B cell (primary cell): ENCODE measurements around the gene SRXN1. TPM values are rescaled to one million over a fixed set of nuclear protein-coding genes. Genes with fewer than 3 reads are reported as not detected.

Source experiments
- ATAC-seq: fragments of 200-7000 bp; cut with Tn5 transposase; one replicate; pipeline ENCODE4 v1.10.0; 2021; ENCODE audit warnings: low read depth, mild to moderate bottlenecking, moderate number of reproducible peaks, moderate library complexity
- CTCF ChIA-PET: fragments of 350-600 bp; sonication (Branson Sonifier 250); formaldehyde crosslinking; loops from one replicate; lab custom pipeline; 2021; ENCODE audit warnings: antibody characterized with exemption, inconsistent platforms; lab: Charles Lee
- POLR2A ChIA-PET: fragments of 350-600 bp; sonication (Branson Sonifier 250); formaldehyde crosslinking; loops from one replicate; lab custom pipeline; 2021; ENCODE audit warnings: antibody characterized with exemption; lab: Charles Lee
- DNase-seq: peaks from one replicate; pipeline ENCODE4 v3.0.0; 2013
- H2AFZ ChIP-seq: 2 replicates; pipeline ENCODE4 v1.6.1; 2012; ENCODE audit warnings: mild to moderate bottlenecking, low read depth, low read length; ENCODE audit not compliant: insufficient read depth, poor library complexity, severe bottlenecking
- H3K27ac ChIP-seq, 2 donors: 1 replicate in 1 of 2; 2 replicates in 1 of 2; pipeline ENCODE4 v1.5.1; 2012 to 2013; ENCODE audit warnings: low read length in 2 of 2, mild to moderate bottlenecking in 2 of 2, moderate library complexity in 1 of 2
- H3K27me3 ChIP-seq, 4 experiments: fragments of 200-600 bp in 1 of 4; sonication (generic) in 1 of 4; replicated peaks in 1 of 4; 1 replicate in 2 of 4; 2 replicates in 2 of 4; pipeline versions ENCODE4 v1.6.1 to v1.7.0; 2013 to 2016; ENCODE audit warnings: low read length in 3 of 4, mild to moderate bottlenecking in 2 of 4, mixed read lengths in 1 of 4, moderate library complexity in 1 of 4; ENCODE audit not compliant: insufficient read depth in 4 of 4, control insufficient read depth in 3 of 4; ENCODE audit errors: control extremely low read depth in 1 of 4
- H3K36me3 ChIP-seq, 2 experiments: replicated peaks in 1 of 2; 1 replicate in 1 of 2; 2 replicates in 1 of 2; pipeline versions ENCODE4 v1.6.1 to v1.7.1; 2013; ENCODE audit warnings: low read length in 1 of 2; ENCODE audit not compliant: insufficient read depth in 2 of 2, control insufficient read depth in 1 of 2; ENCODE audit errors: control extremely low read depth in 1 of 2, extremely low read depth in 1 of 2
- H3K4me1 ChIP-seq, 2 donors: fragments of 200-600 bp in 1 of 2; sonication (generic) in 1 of 2; 1 replicate in 1 of 2; 2 replicates in 1 of 2; pipeline versions ENCODE4 v1.5.1 to v1.6.1; 2013 to 2017; ENCODE audit warnings: low read length in 2 of 2; ENCODE audit not compliant: control insufficient read depth in 2 of 2, insufficient read depth in 2 of 2
- H3K4me2 ChIP-seq: replicated peaks from 2 replicates; pipeline ENCODE3; 2012; ENCODE audit warnings: mild to moderate bottlenecking, low read depth, low read length; ENCODE audit not compliant: poor library complexity, severe bottlenecking
- H3K4me3 ChIP-seq, 5 experiments: fragments of 200-600 bp in 1 of 5; sonication (generic) in 1 of 5; 1 replicate in 3 of 5; 2 replicates in 2 of 5; pipeline versions ENCODE4 v1.5.1 to v1.7.0; 2011 to 2016; ENCODE audit warnings: low read length in 4 of 5, mild to moderate bottlenecking in 4 of 5, low read depth in 2 of 5, control low read depth in 1 of 5, moderate library complexity in 1 of 5; ENCODE audit not compliant: insufficient read depth in 1 of 5; ENCODE audit errors: control extremely low read depth in 1 of 5, extremely low read depth in 1 of 5
- H3K79me2 ChIP-seq: fragments of 200-600 bp; sonication (generic); one replicate; pipeline ENCODE4 v1.6.0; 2016; ENCODE audit warnings: low read length; ENCODE audit not compliant: control insufficient read depth, insufficient read depth
- H3K9ac ChIP-seq: fragments of 200-600 bp; sonication (generic); 2 replicates; pipeline ENCODE4 v1.6.1; 2017; ENCODE audit warnings: mild to moderate bottlenecking, low read length, moderate library complexity
- H3K9me3 ChIP-seq, 3 donors: one replicate each; pipeline versions ENCODE4 v1.6.1 to v1.7.1; 2013; ENCODE audit warnings: low read length in 2 of 3; ENCODE audit not compliant: control insufficient read depth in 2 of 3, insufficient read depth in 1 of 3; ENCODE audit errors: control extremely low read depth in 1 of 3
- H4K20me1 ChIP-seq: 2 replicates; pipeline ENCODE4 v1.6.0; 2012; ENCODE audit warnings: mild to moderate bottlenecking, low read length; ENCODE audit not compliant: insufficient read depth, control insufficient read depth, poor library complexity, severe bottlenecking
- H3K27ac Mint-ChIP-seq: one replicate; pipeline ENCODE4 v1.8.0; 2021; ENCODE audit warnings: mixed read lengths
- H3K27me3 Mint-ChIP-seq: one replicate; pipeline ENCODE4 v1.8.0; 2021; ENCODE audit warnings: mixed read lengths
- H3K4me1 Mint-ChIP-seq: one replicate; pipeline ENCODE4 v1.8.0; 2021; ENCODE audit warnings: mixed read lengths
- H3K4me3 Mint-ChIP-seq: one replicate; pipeline ENCODE4 v1.8.0; 2021; ENCODE audit warnings: mixed read lengths
- H3K9me3 Mint-ChIP-seq: one replicate; pipeline ENCODE4 v1.8.0; 2022; ENCODE audit warnings: mixed read lengths; ENCODE audit not compliant: insufficient read depth
- CTCF ChIP-seq: fragments of 200-600 bp; IDR thresholded peaks from one replicate; pipeline ENCODE4 v1.8.0; 2022; ENCODE audit warnings: antibody characterized with exemption, mild to moderate bottlenecking
- EZH2 ChIP-seq: IDR thresholded peaks from 2 replicates; pipeline ENCODE4 v1.6.1; 2012; ENCODE audit warnings: borderline replicate concordance, low read depth, mild to moderate bottlenecking, moderate library complexity, low read length; ENCODE audit not compliant: insufficient read depth, poor library complexity, severe bottlenecking
- WGBS: methylation state at CpG from one replicate; pipeline ENCODE4 v1.1.5; 2013; ENCODE audit warnings: missing lambda C conversion rate; ENCODE audit not compliant: insufficient coverage; 5-methylcytosine and 5-hydroxymethylcytosine counted together
- intact Hi-C: fragments of 100-400 bp; cut with micrococcal nuclease; formaldehyde crosslinking; loops from one replicate; pipeline ENCODE4 v1.10.0; 2022
- polyA plus RNA-seq: library from polyadenylated mRNA; depleted of rRNA; stranded (reverse); fragments of >200 nt; gene quantifications from 2 replicates; pipeline ENCODE4 v1.2.3, GENCODE V29; 2012
- total RNA-seq, 2 donors: library from RNA; stranded (reverse); fragments of 120-200 nt in 1 of 2; gene quantifications; 1 replicate in 1 of 2; 2 replicates in 1 of 2; pipeline versions ENCODE4 v1.2.3 to v1.2.4, GENCODE V29; 2013 to 2022

The SRXN1 gene
- total and polyA plus RNA-seq, 2 donors (not counting 1 experiment from before 2014, with no cell fraction given), result 1.3 to 4.5 TPM

GRCh38 chr20:641516-641875, 11.5 kb downstream of the SRXN1 start:
- no peaks in the 10 kb centered on the region for H4K20me1 ChIP-seq
- Mint-ChIP-seq H3K4me3 (peak overlapping the region; percentile 30), H3K4me1 (peaks cover 8% of the 10 kb centered on the region), H3K27me3 (peaks cover 26% of the 10 kb centered on the region), H3K27ac (peak overlapping the region; percentile 59), H3K9me3 (no peaks in the 10 kb centered on the region)
- CTCF ChIA-PET, result no interaction called here
- H3K4me3 ChIP-seq, result no peak overlapping the region
- peaks cover 0 to 4% (median 0%) of the 10 kb centered on the region in 3 donors for H3K9me3 ChIP-seq
- no peak overlapping the region for H3K27ac ChIP-seq
- H3K36me3 ChIP-seq, result no peaks in the 10 kb centered on the region
- H3K27me3 ChIP-seq, result peaks cover 0 to 23% (median 9%) of the 10 kb centered on the region in 4 experiments
- TF ChIP-seq EZH2 (no peak), CTCF (no peak)
- ATAC-seq, result no peak
- WGBS, result 89% methylated on average over 8 of the region's 12 CpGs
- no peak for DNase-seq
- H3K4me1 ChIP-seq, result peaks cover 7 to 11% of the 10 kb centered on the region in 2 donors
- POLR2A ChIA-PET, result no interaction called here
- H2AFZ ChIP-seq, result no peak overlapping the region
- H3K4me2 ChIP-seq, result no peak overlapping the region
- H3K9ac ChIP-seq, result no peak overlapping the region
- no peaks in the 10 kb centered on the region for H3K79me2 ChIP-seq
- intact Hi-C loops, result no loop called here

GRCh38 chr20:640674-641515, 12.1 kb downstream of the SRXN1 start:
- ChIA-PET CTCF (no interaction called here), POLR2A (no interaction called here)
- Histone ChIP-seq H3K4me2 (no peak overlapping the region), H3K9ac (no peak overlapping the region), H3K4me1 (peaks cover 7 to 11% of the 10 kb centered on the region in 2 donors), H3K79me2 (no peaks in the 10 kb centered on the region), H3K27me3 (peaks cover 0 to 23% (median 9%) of the 10 kb centered on the region in 4 experiments), H3K27ac (no peak overlapping the region), H3K4me3 (no peak overlapping the region), H4K20me1 (no peaks in the 10 kb centered on the region), H2AFZ (no peak overlapping the region), H3K9me3 (peaks cover 0 to 4% (median 0%) of the 10 kb centered on the region in 3 donors), H3K36me3 (no peaks in the 10 kb centered on the region)
- Mint-ChIP-seq H3K27me3 (peaks cover 26% of the 10 kb centered on the region), H3K4me1 (peaks cover 8% of the 10 kb centered on the region), H3K4me3 (peak overlapping the region; percentile 30), H3K9me3 (no peaks in the 10 kb centered on the region), H3K27ac (peak overlapping the region; percentile 59)
- intact Hi-C loops, result no loop called here
- TF ChIP-seq EZH2 (no peak), CTCF (no peak)
- no peak for ATAC-seq
- no peak for DNase-seq
- 86% methylated on average over 8 of the region's 11 CpGs for WGBS
